A673 (cell line): ENCODE data around the gene RPGR. TPM values are rescaled to one million over a fixed set of nuclear protein-coding genes. Genes with fewer than 3 reads are reported as not detected.

ENCODE experiments used
- BruUV-seq: library from RNA; stranded (reverse); fragments of 400-500 nt; replicated peaks from 2 replicates; lab custom pipeline; 2021; lab: Mats Ljungman, UMichigan
- CTCF ChIA-PET: fragments of 300-600 bp; sonication (Branson Sonifier 250); formaldehyde crosslinking; loops from one replicate; lab custom pipeline; 2022; ENCODE audit warnings: antibody characterized with exemption; lab: Charles Lee
- POLR2A ChIA-PET: fragments of 300-600 bp; sonication (Branson Sonifier 250); formaldehyde crosslinking; loops from one replicate; lab custom pipeline; 2022; ENCODE audit warnings: antibody characterized with exemption; ENCODE audit not compliant: low non-redundant PET; lab: Charles Lee
- DNase-seq: peaks from one replicate; pipeline ENCODE4 v3.0.0-alpha.2; 2015; ENCODE audit warnings: low spot score
- H3K27ac ChIP-seq: fragments of 200-600 bp; sonication (generic); 2 replicates; pipeline ENCODE4 v1.5.1; 2016; ENCODE audit warnings: mixed run types, low read depth, mild to moderate bottlenecking, mixed read lengths, antibody characterized with exemption, low read length; ENCODE audit not compliant: poor library complexity, severe bottlenecking
- H3K27me3 ChIP-seq: fragments of 200-600 bp; sonication (generic); replicated peaks from 2 replicates; pipeline ENCODE4 v1.6.1; 2017; ENCODE audit warnings: mixed run types, low read depth, mild to moderate bottlenecking, mixed read lengths, antibody characterized with exemption, low read length; ENCODE audit not compliant: insufficient read depth, poor library complexity
- H3K36me3 ChIP-seq: fragments of 200-600 bp; sonication (generic); 2 replicates; pipeline ENCODE4 v1.6.1; 2016; ENCODE audit warnings: mixed run types, mild to moderate bottlenecking, mixed read lengths, antibody characterized with exemption, low read length; ENCODE audit not compliant: insufficient read depth, poor library complexity, severe bottlenecking
- H3K4me1 ChIP-seq: fragments of 200-600 bp; sonication (generic); 2 replicates; pipeline ENCODE4 v1.6.1; 2017; ENCODE audit warnings: mixed run types, mild to moderate bottlenecking, mixed read lengths, antibody characterized with exemption, low read length; ENCODE audit not compliant: insufficient read depth, poor library complexity, severe bottlenecking
- H3K4me3 ChIP-seq: fragments of 200-600 bp; sonication (generic); 2 replicates; pipeline ENCODE4 v1.5.1; 2016; ENCODE audit warnings: low read depth, mixed run types, mild to moderate bottlenecking, mixed read lengths, low read length; ENCODE audit not compliant: poor library complexity, severe bottlenecking
- H3K9me3 ChIP-seq: fragments of 200-600 bp; sonication (generic); 2 replicates; pipeline ENCODE4 v1.6.1; 2016; ENCODE audit warnings: mixed run types, low read depth, mild to moderate bottlenecking, mixed read lengths, antibody characterized with exemption, low read length; ENCODE audit not compliant: poor library complexity, severe bottlenecking
- EZH2 ChIP-seq: fragments of 200-600 bp; sonication (generic); IDR thresholded peaks from 2 replicates; pipeline ENCODE4 v1.6.1; 2017; ENCODE audit warnings: borderline replicate concordance, low read depth, mild to moderate bottlenecking, mixed read lengths, antibody characterized with exemption, low read length; ENCODE audit not compliant: poor library complexity, severe bottlenecking
- intact Hi-C: fragments of 100-400 bp; cut with micrococcal nuclease; formaldehyde crosslinking; loops from one replicate; pipeline ENCODE4 v1.10.0; 2022; ENCODE audit not compliant: unreplicated experiment
- total RNA-seq: library from RNA; stranded (reverse); gene quantifications from 2 replicates; pipeline ENCODE4 v1.2.3, GENCODE V29; 2021
- TF ChIP-seq, protein P1 (sequence below): fragments of 300-800, 200-600 bp; sonication (generic); conservative IDR thresholded peaks from 2 replicates; pipeline ENCODE4 v1.5.1; 2017; ENCODE audit warnings: low read depth, mild to moderate bottlenecking, antibody characterized with exemption, low read length, moderate library complexity, mixed read lengths

RPGR gene
- total RNA-seq, 1 experiment from 2014 or later = 15.1 TPM

- H3K36me3 ChIP-seq = no peaks in the 10 kb centered on the region
- CTCF ChIA-PET = no interaction called here
- POLR2A ChIA-PET = no interaction called here
- BruUV-seq = no TSS peak
- H3K27me3 ChIP-seq = peaks cover 7% of the 10 kb centered on the region
- no peaks in the 10 kb centered on the region for H3K9me3 ChIP-seq
- DNase-seq = no peak
- no peak overlapping the region for H3K27ac ChIP-seq
- H3K4me3 ChIP-seq = no peak overlapping the region
- H3K4me1 ChIP-seq = no peaks in the 10 kb centered on the region
- TF ChIP-seq EZH2 = no peak
- TF ChIP-seq, protein P1, sequence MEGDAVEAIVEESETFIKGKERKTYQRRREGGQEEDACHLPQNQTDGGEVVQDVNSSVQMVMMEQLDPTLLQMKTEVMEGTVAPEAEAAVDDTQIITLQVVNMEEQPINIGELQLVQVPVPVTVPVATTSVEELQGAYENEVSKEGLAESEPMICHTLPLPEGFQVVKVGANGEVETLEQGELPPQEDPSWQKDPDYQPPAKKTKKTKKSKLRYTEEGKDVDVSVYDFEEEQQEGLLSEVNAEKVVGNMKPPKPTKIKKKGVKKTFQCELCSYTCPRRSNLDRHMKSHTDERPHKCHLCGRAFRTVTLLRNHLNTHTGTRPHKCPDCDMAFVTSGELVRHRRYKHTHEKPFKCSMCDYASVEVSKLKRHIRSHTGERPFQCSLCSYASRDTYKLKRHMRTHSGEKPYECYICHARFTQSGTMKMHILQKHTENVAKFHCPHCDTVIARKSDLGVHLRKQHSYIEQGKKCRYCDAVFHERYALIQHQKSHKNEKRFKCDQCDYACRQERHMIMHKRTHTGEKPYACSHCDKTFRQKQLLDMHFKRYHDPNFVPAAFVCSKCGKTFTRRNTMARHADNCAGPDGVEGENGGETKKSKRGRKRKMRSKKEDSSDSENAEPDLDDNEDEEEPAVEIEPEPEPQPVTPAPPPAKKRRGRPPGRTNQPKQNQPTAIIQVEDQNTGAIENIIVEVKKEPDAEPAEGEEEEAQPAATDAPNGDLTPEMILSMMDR = no peak
- intact Hi-C loops = no loop called here
These were observed 41.5 kb upstream of the RPGR start for GRCh38 chrX:38368774-38369173.

- no peak overlapping the region for H3K4me3 ChIP-seq
- H3K36me3 ChIP-seq = no peaks in the 10 kb centered on the region
- intact Hi-C loops = no loop called here
- no peaks in the 10 kb centered on the region for H3K4me1 ChIP-seq
- DNase-seq = no peak
- ChIA-PET CTCF (no interaction called here), POLR2A (no interaction called here)
- BruUV-seq = no TSS peak
- H3K27ac ChIP-seq = no peak overlapping the region
- TF ChIP-seq EZH2 = no peak
- TF ChIP-seq, protein P1 = no peak
- H3K9me3 ChIP-seq = no peaks in the 10 kb centered on the region
- H3K27me3 ChIP-seq = peaks cover 3% of the 10 kb centered on the region
These were observed 38.6 kb upstream of the RPGR start for GRCh38 chrX:38365954-38366353.

DNA sequence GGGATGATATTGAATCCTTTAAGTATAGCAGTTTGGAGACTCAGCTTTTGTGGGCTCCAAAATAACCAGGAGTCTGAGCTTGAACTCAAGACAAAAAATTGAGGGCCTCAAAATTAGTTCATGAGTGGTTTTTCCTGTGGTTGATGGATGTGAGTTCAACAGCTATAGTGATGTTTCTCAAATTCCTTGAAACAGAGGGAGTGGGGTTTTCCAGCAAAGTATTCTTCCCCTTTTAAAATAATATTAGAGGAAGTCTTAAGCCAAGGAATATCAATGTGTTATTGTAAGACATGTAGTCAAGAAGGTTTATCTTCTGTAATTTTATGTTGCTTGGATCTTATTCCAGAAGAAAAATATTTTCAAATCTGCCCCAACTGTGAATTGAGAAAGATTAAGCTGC is 35.7 kb upstream of the RPGR start:
- DNase-seq = no peak
- no peak overlapping the region for H3K27ac ChIP-seq
- H3K27me3 ChIP-seq = no peaks in the 10 kb centered on the region
- H3K4me3 ChIP-seq = no peak overlapping the region
- CTCF ChIA-PET = no interaction called here
- BruUV-seq = no TSS peak
- intact Hi-C loops = no loop called here
- TF ChIP-seq, protein P1 = no peak
- no peaks in the 10 kb centered on the region for H3K4me1 ChIP-seq
- no peaks in the 10 kb centered on the region for H3K9me3 ChIP-seq
- POLR2A ChIA-PET = no interaction called here
- H3K36me3 ChIP-seq = no peaks in the 10 kb centered on the region
